Measurements from ENCODE around the gene TEKT5. TPM values are rescaled to one million over a fixed set of nuclear protein-coding genes. Genes with fewer than 3 reads are reported as not detected.

The TEKT5 gene
- polyA plus RNA-seq, 6 donors from 2014 or later = 0.32 to 0.35 TPM; not detected in 4

DNA sequence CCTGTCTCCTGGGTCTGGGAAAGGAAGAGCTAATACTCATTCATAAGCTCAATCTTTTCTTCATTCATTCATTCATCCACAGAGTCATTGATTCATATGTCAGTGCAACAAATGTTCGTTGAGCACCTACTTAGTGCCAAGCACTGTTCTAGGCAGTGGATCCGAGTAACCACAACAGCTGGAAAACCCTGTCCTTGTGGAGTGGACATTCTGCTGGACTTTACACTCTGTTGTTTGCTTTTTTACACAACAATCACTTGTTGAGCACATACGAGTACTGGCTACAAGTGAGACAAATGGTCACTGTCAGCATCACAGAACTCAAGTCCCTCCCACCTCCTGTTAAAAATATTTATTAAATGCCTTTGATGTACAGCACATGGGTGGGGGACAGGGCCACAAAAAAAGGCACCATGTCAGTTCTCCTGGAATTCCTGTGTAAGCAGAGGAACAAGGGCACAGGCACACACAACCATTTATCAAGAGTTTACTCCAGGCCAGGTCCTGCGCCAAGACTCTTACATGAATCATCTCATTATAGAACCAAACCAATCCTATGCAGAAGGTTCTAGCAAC is 46.9 kb downstream of the TEKT5 start:
- ATAC-seq (ENCODE audit: low read depth in 2 of 2) (no peak), DNase-seq (no peak)
- Mint-ChIP-seq H3K4me3 (no peak overlapping the region), H3K27me3 (peaks cover under 1 to 6% (median 3%) of the 10 kb centered on the region in 3 donors), H3K4me1 (peaks cover 0 to 13% (median 0%) of the 10 kb centered on the region in 3 donors), H3K9me3 (no peaks in the 10 kb centered on the region), H3K36me3 (no peaks in the 10 kb centered on the region), H3K27ac (no peak overlapping the region)

DNA sequence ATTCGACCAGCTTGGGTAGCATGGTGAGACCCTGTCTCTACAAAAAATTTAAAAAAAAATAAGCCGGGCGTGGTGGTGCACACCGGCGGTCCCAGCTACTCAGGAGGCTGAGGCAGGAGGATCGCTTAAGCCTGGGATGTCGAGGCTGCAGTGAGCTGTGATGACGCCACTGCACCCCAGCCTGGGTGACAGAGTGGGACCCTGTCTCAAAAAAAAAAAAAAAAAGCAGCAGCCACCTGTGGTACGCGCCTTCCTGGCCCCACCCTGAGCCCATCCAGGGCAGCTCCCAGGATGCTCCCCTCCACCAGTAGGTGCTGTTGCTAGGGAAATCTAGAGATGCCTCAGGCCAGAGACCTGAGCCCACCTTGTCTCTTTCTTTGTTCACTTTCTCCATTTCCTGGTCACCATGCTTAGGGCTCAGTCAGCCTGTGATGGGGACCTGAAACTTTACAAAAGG is 47.4 kb downstream of the TEKT5 start:
- DNase-seq (no peak), ATAC-seq (ENCODE audit: low read depth in 2 of 2) (no peak)
- H3K27me3 Mint-ChIP-seq = peaks cover 0 to 12% (median 5%) of the 10 kb centered on the region in 3 donors
- H3K4me3 Mint-ChIP-seq = no peak overlapping the region
- H3K36me3 Mint-ChIP-seq = no peaks in the 10 kb centered on the region
- peaks cover 0 to 13% (median 0%) of the 10 kb centered on the region in 3 donors for H3K4me1 Mint-ChIP-seq
- no peak overlapping the region for H3K27ac Mint-ChIP-seq
- no peaks in the 10 kb centered on the region for H3K9me3 Mint-ChIP-seq

DNA sequence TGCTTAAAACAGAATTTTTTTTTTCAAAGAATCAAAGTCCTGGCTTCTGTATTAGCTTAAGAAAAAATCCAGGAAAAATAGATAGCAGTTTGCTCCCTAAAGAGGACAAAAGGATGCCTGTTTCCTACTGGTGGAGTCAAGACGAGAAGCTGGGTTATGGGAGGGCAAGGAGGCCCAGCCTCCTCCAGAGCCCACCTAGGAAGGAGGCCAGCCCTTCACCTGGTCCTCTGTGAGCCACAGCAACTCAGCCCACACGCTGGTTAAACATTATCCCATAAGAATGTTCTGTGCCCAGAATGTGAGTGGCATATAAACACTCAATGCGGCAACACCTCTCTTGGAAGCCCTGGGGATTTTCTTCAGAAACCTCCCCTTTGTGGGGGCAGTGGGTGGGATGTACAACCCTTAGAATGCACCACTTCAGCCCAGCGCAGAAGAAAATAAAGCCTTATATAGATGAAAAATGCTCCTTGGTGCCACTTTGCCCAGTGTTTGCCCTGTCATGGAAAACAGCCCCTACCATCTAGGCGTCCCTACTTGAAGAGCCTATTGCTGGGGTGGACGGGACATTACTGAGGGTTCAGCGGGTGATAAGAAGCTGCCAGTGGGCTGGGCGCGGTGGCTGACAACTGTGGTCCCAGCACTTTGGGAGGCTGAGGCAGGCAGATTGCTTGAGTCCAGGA is 48.0 kb downstream of the TEKT5 start:
- Mint-ChIP-seq H3K4me3 (no peak overlapping the region), H3K27ac (no peak overlapping the region), H3K36me3 (no peaks in the 10 kb centered on the region), H3K4me1 (peaks cover 0 to 13% (median 0%) of the 10 kb centered on the region in 3 donors), H3K9me3 (no peaks in the 10 kb centered on the region), H3K27me3 (peaks cover 0 to 17% (median 11%) of the 10 kb centered on the region in 3 donors)
- no peak for DNase-seq
- ATAC-seq (ENCODE audit: low read depth in 2 of 2) = no peak

DNA sequence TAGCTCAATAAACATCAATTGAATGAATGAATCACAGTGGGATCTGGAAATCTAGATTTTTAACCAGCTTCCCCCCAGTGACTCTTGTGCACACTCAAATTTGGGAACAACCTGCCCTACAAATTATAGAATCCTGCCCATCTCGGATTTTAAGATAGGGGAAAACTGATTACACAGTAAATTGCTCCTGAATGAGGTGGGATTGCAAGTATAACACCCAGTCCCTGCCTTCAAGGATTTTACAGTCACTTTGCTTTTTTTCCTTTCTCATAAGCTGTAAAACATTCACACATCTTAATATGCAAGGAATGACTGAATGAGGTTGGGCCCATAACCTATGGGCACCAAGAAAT is 48.5 kb downstream of the TEKT5 start:
- H3K27me3 Mint-ChIP-seq = peaks cover 0 to 18% (median 12%) of the 10 kb centered on the region in 3 donors
- H3K27ac Mint-ChIP-seq = no peak overlapping the region
- H3K9me3 Mint-ChIP-seq = peaks cover 0 to 1% (median 0%) of the 10 kb centered on the region in 7 donors
- peaks cover 0 to 13% (median 0%) of the 10 kb centered on the region in 3 donors for H3K4me1 Mint-ChIP-seq
- no peak for ATAC-seq (ENCODE audit: low read depth in 2 of 2)
- no peak for DNase-seq
- no peak overlapping the region for H3K4me3 Mint-ChIP-seq
- peaks cover 0 to under 1% of the 10 kb centered on the region in 2 donors for H3K36me3 Mint-ChIP-seq

DNA sequence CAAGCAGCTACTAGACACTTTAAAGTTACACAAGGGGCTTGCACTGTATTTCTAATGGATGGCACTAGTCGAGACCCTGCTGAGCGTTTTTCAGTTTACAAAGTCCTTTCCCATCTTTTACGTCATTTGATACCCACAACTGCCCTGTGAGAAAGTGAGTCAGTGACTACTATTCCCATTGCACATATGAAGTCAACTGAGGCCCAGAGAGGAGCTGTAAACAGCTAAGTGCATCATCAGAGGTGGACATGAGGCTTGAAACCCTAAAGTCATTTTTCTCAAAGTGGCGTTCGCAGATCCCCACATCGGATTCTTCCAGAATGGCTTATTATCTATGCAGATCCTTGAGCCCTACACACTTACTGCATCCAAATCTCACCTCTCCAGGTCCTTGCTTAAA is 50.6 kb downstream of the TEKT5 start:
- Mint-ChIP-seq H3K4me3 (no peak overlapping the region), H3K27ac (no peak overlapping the region), H3K4me1 (peaks cover 0 to 12% (median 0%) of the 10 kb centered on the region in 3 donors), H3K27me3 (peaks cover 0 to 38% (median 30%) of the 10 kb centered on the region in 3 donors), H3K36me3 (peaks cover 0 to 4% of the 10 kb centered on the region in 2 donors), H3K9me3 (peaks cover 0 to 8% (median 4%) of the 10 kb centered on the region in 7 donors)
- DNase-seq (no peak), ATAC-seq (ENCODE audit: low read depth in 2 of 2) (no peak)

DNA sequence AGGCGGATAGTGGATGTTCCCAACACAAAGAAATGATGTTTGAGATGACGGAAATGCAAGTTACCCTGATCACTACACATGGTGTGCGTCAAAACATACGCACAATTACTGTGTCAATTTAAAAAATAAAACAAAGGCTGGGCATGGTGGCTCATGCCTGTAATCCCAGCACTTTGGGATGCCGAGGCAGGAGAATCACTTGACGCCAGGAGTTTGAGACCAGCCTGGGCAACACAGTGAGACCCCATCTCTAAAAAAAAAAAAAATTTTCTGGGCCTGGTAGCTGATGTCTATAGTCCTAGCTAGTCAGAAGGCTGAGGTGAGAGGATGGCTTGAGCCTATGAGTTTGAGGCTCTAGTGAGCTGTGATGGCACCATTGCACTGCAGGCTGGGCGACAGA is 51.8 kb downstream of the TEKT5 start:
- DNase-seq (no peak), ATAC-seq (ENCODE audit: low read depth in 2 of 2) (no peak)
- H3K27me3 Mint-ChIP-seq = peaks cover 0 to 49% (median 35%) of the 10 kb centered on the region in 3 donors
- no peak overlapping the region for H3K4me3 Mint-ChIP-seq
- H3K27ac Mint-ChIP-seq = no peak overlapping the region
- peaks cover 0 to 4% of the 10 kb centered on the region in 2 donors for H3K36me3 Mint-ChIP-seq
- peaks cover 0 to 2% (median 0%) of the 10 kb centered on the region in 3 donors for H3K4me1 Mint-ChIP-seq
- H3K9me3 Mint-ChIP-seq = peaks cover 0 to 8% (median 4%) of the 10 kb centered on the region in 7 donors

DNA sequence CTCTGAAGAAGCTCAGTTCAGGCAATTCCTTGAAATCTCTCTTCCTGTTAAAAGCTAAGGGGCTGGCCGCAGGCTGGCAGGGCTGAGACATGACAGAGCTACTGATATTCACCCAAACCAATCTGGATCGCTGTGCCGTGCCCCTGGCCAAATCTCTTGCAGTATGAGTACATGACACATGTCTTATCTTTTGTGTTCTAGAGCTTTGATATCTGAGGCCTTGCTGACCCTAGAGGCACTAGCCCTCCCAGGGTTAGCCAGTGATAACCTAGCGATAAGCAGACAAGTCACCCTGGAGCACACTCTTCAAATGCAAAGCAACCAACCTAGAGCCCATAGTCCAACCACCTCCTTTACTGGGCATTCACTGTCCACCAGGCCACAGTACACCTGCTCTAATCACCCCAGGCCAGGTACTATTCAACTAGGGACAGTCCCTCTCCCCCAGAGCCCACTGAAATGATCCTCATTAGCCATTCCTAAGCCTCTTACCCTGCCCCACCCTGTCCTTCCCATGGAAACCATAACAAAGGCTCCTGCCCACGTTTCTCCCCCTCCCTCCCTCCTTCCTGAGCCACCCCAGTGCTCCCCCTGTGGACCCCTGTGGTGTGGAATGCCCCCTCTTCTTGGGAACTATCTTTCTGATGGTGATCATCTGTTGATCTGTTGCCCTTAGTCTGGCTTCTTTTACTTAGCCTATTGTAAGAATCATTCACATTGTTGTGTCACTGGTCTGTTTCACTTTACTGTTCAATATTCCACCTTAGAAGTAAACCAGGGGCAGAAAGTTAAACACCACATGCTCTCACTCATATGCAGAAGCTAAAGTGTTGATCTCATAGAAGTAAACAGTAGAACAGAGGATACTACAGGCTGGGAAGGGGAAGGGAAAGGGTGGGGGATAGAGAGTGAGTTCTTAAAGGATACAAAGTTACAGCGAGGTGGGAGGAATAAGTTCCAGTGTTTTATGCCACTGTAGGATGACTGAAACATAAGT is 52.5 kb downstream of the TEKT5 start:
- DNase-seq (no peak), ATAC-seq (ENCODE audit: low read depth in 2 of 2) (no peak)
- Mint-ChIP-seq H3K27ac (peak overlapping the region in 1 of 6 donors; percentile 42), H3K4me1 (no peaks in the 10 kb centered on the region), H3K9me3 (peaks cover 0 to 8% (median 4%) of the 10 kb centered on the region in 7 donors), H3K4me3 (no peak overlapping the region), H3K27me3 (peaks cover 0 to 49% (median 35%) of the 10 kb centered on the region in 3 donors), H3K36me3 (peaks cover 0 to 4% of the 10 kb centered on the region in 2 donors)

DNA sequence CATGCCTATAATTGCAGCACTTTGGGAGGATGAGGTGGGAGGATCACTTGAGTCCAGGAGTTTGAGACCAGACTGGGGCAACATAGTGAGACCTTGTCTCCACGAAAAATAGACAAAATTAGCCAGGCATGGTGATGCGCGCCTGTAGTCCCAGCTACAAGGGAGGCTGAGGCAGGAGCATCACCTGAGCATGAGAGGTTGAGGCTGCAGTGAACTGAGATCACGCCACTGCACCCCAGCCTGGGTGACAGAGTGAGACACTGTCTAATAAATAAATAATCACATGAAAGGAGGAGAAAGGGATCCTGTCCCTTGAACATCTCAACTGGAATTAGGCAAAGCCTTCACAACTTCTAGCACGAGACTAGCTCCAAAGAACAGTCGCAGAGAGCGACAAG is 53.2 kb downstream of the TEKT5 start:
- Mint-ChIP-seq H3K27ac (no peak overlapping the region), H3K4me1 (no peaks in the 10 kb centered on the region), H3K9me3 (peaks cover 0 to 8% (median 4%) of the 10 kb centered on the region in 7 donors), H3K36me3 (peaks cover 0 to 4% of the 10 kb centered on the region in 2 donors), H3K27me3 (peaks cover 0 to 49% (median 35%) of the 10 kb centered on the region in 3 donors), H3K4me3 (no peak overlapping the region)
- no peak for ATAC-seq (ENCODE audit: low read depth in 2 of 2)
- DNase-seq = no peak

DNA sequence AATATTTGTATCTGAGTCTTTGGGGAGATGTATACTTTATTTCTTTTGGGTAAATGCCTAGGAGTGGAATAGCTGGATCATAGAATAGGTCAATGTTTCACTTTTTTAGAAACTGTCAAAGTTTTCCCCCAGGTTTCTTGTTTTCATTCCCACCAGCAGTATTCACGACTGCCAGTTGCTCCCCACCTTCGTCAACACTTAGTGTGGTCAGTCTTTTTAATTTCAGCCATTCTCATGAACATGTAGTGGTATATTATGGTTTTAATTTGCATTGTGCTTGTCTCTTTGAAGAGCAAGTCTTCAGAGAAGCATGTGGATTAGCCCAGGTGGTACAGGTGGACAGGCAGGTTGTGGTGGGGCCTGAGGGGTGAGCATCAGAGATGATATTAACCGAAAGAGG is 53.8 kb downstream of the TEKT5 start:
- Mint-ChIP-seq H3K4me3 (no peak overlapping the region), H3K4me1 (peaks cover 0 to 2% (median 0%) of the 10 kb centered on the region in 3 donors), H3K27me3 (peaks cover 0 to 49% (median 35%) of the 10 kb centered on the region in 3 donors), H3K27ac (no peak overlapping the region), H3K36me3 (peaks cover 0 to 4% of the 10 kb centered on the region in 2 donors), H3K9me3 (peaks cover 0 to 8% (median 4%) of the 10 kb centered on the region in 7 donors)
- no peak for ATAC-seq (ENCODE audit: low read depth in 2 of 2)
- DNase-seq = no peak

DNA sequence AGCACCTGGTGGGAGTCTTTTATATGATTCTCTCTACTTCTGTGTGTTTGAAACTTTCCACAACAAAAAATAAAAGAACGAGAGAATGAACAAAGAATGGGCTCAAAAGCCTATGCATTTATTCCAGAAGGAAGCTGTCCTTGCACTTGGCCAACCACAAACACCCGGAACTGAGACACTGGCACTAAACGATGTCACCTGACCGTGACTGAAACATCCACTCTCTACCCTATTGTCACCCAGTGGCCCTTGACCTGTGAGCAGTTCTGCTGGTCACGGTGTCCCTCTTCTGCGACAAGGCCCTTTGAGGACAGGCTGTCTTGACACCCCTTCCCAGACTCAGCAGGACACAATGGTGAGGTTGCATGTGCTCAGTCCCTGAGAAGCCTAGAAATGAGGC is 56.6 kb downstream of the TEKT5 start:
- Mint-ChIP-seq H3K27me3 (peaks cover 0 to 49% (median 44%) of the 10 kb centered on the region in 3 donors), H3K27ac (peak overlapping the region in 1 of 6 donors; percentile 41), H3K36me3 (peaks cover 4 to 12% of the 10 kb centered on the region in 2 donors), H3K4me1 (peaks cover 0 to 2% (median 0%) of the 10 kb centered on the region in 3 donors), H3K4me3 (no peak overlapping the region), H3K9me3 (peaks cover 0 to 22% (median 6%) of the 10 kb centered on the region in 7 donors)
- DNase-seq (no peak), ATAC-seq (ENCODE audit: low read depth in 2 of 2) (no peak)

DNA sequence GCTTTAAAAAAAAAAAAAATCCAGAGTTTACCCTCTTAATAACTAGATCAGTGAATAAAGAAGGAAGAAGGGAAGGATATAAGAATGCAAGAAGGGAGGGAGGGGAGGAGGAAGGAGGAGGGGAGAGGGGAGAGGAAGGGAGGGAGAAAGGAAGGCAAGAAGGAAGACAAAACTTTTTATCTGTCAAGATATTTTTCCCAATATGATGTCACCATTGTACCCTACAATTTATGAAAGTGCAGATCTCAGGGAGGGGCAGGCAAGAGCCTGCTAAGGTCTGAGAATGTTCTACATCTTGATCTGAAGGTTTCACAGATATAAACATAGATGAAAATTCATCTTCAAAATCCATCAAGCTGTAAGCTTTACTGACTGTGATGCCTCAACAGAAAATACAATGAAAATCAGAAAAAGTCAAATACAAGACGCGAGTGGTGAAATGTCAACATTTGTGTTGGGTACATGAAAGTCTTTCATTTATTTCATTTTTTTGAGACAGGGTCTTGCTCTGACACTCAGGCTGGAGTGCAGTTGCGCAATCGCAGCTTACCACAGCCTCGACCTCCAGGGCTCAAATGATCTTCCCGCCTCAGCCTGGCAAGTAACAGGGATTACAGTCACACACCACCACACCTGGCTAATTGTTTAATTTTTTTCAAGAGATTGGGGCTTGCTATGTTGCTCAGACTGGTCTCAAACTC is 57.2 kb downstream of the TEKT5 start:
- Mint-ChIP-seq H3K9me3 (peaks cover 0 to 22% (median 6%) of the 10 kb centered on the region in 7 donors), H3K36me3 (peaks cover 4 to 12% of the 10 kb centered on the region in 2 donors), H3K27me3 (peaks cover 0 to 51% (median 41%) of the 10 kb centered on the region in 3 donors), H3K4me3 (no peak overlapping the region), H3K4me1 (peaks cover 0 to 2% (median 0%) of the 10 kb centered on the region in 3 donors), H3K27ac (peak overlapping the region in 1 of 6 donors; percentile 41)
- no peak for DNase-seq
- ATAC-seq (ENCODE audit: low read depth in 2 of 2) = no peak

DNA sequence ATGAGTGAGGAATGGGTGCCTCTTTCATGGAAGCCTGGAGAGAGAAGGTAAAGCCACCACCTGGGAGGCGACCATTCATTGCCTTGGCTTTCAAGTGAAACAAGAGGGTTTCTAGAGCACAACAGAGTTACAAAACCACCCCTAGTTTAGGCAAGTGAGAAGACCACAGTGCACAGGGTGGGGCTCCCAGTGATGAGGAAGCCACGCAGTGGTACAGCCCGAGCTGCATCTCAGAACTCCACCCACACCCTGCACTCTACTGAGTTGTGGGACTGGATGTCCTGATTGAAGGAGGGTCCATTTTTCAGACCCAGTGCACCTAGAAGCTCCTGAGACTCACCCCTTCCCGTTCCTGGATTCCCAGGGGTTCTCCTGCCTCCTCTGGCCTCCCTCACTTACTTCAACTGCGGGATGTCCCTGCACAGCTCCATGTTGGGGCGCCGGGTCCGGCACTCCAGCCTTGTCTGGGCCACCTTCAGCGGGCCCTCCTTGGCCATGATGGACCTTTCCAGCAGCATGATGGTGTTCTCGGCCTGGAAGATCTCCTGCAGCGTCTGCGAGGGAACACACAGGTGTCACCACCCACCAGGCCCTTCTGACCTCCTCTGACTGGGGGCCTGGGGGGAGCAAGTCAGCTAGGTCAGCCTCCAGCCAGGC is 59.2 kb downstream of the TEKT5 start:
- H3K4me1 Mint-ChIP-seq = peaks cover 0 to 2% (median 0%) of the 10 kb centered on the region in 3 donors
- H3K36me3 Mint-ChIP-seq = peaks cover 0 to 12% of the 10 kb centered on the region in 2 donors
- no peak overlapping the region for H3K4me3 Mint-ChIP-seq
- DNase-seq (no peak), ATAC-seq (ENCODE audit: low read depth in 2 of 2) (no peak)
- H3K27me3 Mint-ChIP-seq = peaks cover 7 to 45% (median 35%) of the 10 kb centered on the region in 3 donors
- H3K27ac Mint-ChIP-seq = peak overlapping the region in 1 of 6 donors; percentile 65
- peaks cover 0 to 15% (median 2%) of the 10 kb centered on the region in 7 donors for H3K9me3 Mint-ChIP-seq
